NCI-H128 (cell line): ENCODE data around the gene TMEM181.
"Not testable (repeated sequence)": the region's sequence is repeated elsewhere in the genome, so short reads cannot be mapped to it uniquely, and the experiment has no call there.

ENCODE experiments used
- DNase-seq: peaks from one replicate; lab custom pipeline; 2025; ENCODE audit not compliant: unreplicated experiment; lab: John Stamatoyannopoulos, UW

Gene TMEM181, protein sequence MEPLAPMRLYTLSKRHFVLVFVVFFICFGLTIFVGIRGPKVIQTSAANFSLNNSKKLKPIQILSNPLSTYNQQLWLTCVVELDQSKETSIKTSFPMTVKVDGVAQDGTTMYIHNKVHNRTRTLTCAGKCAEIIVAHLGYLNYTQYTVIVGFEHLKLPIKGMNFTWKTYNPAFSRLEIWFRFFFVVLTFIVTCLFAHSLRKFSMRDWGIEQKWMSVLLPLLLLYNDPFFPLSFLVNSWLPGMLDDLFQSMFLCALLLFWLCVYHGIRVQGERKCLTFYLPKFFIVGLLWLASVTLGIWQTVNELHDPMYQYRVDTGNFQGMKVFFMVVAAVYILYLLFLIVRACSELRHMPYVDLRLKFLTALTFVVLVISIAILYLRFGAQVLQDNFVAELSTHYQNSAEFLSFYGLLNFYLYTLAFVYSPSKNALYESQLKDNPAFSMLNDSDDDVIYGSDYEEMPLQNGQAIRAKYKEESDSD

DNA sequence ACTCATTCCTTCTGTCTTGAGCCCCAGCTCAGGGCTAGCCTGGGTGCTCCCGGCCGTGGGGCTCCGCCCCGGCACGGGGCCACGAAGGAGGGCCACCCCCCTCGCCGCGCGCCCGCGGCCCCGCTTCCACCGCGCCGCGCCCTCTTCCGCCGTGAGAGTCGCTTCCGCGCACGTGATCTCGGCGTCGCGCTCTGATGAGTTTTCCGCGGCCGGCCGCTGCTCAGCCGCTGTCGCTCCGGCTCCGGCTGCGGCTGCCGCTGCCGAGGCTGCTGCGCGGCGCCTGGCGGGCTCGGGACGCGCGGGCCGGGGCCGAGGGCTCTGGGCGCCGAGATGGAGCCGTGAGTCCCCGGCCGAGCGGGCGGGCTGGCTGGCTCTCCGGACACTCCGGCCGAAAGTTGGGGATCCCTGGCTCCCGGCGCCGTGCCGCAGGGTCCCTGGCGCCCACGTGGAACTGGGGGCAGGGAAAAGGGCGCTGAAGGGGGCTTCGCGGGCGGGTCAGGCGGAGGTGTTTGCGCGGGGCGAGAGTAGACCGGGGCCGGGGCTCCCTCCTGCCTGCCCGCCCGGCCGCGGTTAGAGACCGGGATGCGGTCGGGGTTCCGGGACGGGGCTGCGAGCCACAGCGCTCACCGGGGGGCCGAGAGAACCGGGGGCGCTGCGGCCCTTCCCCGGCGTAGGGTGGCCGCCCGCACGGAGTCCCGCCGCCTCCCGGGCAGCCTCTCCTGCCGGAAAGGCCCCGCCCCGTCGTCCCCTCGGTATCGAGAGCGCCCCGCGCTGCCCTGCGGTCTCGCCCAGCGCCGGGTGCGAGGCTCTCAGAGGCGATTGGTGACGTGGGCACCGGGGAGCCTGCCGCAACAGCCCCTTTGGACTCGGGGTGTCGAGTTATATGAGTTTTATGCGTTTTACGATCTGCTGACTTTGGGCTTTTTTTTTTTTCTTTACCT lies at the start of gene TMEM181:
TMEM181 (plus strand) TSS at position 197 of the 941 bp plus-strand sequence; CDS start at position 331, 134 bp downstream.
- DNase-seq: peak; percentile 52

DNA sequence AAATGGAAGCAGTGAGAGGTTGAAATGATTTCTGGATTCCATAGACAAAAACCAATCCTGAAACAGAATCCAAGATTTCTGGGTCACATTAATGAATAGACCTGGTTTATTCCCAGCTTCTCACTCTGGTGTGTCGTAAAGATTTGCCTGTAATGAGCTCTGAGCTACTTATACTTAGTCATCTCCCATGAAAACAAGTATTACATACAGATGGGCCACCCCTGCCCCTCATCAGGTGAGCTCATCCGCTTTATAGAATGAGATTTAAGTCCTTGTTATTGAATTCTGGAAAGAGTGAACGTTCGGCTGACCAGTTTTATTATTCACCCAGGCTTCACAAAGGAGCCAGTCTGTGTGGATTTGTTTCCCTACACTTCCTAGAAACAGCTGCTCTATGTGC lies 47.1 kb upstream of the TMEM181 start:
- DNase-seq: no peak

DNA sequence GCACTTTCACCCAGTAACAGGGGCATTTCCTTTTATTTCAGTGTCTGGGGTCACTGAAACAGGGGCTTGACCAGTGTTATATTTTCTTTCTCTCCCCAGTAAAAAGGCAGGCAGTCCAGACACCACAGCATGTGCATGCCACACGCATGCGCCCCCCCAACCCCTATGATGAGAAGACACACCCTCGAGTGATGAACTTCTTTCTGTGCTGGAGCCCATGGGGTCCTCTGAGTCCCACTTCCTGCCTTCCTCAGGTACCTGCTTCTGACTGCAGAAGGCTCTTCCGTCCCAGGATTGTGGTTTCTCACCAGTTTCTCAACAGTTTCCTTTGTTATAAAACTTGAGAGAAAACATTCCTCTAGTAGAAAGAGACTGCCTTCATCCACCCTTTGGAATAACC lies 45.7 kb upstream of the TMEM181 start:
- DNase-seq: no peak

DNA sequence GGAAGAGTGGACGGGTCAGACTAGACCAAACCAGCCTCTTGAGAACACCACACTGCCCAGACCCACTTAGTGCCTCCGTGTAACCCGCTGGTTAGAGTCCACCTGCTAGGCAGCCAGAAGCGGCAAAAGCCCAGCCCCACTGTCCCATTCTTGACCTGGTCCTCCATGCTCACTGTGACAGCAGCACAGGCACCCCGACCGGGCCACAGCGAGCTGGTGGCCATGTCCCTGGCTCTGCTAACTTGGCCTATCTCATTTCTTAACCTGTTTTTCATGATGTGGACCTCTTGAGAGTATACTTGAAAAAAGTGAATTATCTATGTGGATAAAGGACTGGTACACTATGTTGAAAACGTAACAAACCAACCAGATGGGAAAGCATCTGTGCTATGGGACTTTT lies 44.9 kb upstream of the TMEM181 start:
- no peak for DNase-seq

DNA sequence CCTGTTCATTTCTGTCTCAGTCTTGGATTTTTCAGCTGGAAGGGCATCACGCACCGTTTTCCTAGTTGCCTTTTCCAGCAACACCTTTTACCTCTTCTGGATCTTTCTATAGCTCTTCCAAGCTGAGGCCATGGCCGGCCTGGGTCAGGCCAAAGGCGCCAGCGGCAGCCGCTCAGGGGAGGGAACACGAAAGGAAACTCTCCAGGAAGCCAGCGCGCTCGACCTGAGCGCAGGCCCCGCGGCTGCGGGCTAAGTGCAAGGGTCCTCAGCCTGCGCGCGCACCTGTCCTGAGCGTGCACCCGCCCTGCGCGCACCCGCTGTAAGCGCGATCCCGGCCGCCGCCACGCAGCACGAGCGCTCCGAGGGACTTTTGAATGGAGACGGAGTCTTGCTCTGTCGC lies 43.8 kb upstream of the TMEM181 start:
- no peak for DNase-seq

DNA sequence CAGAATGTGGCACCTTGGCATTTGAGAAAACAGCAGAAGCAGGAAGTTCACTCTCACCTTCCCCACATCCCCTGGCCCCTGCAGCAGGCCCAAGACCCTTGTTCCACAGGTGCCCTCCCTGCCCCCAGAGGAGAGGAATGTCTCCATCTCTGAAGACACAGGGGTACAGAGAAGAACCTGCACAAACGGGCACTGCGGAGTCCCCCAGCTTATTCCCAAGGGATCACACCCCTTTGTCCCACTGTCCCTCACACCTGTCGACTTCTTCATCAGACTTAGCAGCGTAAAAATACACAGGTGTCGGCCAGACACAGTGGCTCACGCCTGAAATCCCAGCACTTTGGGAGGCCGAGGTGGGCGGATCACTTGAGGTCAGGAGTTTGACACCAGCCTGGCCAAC lies 42.9 kb upstream of the TMEM181 start:
- no peak for DNase-seq

DNA sequence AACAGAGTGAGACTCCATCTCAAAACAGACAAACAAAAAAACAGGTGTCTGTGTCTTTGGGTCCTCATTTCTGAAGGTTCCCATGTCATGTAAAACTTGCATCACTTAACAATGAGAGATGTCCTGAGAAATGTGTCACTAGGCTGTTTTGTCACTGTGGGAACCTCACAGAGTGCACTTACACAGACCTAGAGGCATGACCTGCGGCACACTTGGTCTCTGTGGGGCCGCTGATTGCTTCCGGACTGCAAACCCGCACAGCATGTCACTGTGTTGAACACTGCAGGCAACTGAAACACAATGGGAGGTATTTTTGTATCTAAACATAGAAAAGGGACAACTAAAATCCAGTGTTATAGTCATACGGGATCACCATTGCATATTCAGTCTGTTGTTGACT lies 42.3 kb upstream of the TMEM181 start:
- no peak for DNase-seq

DNA sequence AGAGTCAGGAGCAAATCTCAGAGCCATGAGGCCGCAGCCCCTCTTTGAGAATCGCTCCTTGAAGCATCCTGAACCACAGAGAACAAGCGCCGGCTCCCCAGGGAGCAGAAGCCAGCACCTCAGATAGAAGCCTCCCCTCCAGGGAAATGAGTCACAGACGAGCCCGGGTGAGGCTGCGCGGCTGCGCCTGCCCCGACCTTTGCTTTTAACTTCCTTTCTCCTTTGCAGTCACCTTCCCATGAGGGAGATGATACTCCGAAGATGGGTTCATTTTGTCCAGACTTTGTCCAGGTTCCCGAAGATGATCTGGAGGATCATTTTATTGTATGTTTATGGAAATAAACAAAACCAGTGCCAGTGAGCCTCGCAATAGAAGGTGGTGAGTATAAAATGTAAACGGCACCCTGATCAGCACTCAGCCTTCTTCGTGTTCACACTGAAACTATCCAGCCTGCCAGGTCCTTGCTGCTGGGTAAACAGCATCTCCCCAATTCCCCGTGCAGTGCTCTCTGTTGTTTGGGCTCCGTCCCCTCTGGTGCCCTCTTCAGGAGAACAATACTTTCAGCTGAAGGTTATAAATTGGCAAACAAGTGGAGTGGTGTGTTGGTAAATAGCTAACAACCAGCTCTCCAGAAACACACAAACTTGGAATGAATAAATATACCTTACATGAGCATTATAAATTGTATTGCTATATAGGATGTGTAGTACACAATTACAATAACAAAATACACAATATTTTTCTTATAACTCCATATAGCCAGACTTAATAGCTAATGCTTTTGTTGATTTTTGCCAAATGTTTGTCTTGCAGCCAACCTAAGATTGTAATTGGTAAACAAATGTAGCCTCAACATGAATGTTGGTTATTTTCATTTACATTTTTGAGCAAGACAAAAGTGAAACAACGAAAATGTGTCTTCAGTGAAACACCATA lies 41.4 kb upstream of the TMEM181 start:
- DNase-seq: peak; percentile 47

DNA sequence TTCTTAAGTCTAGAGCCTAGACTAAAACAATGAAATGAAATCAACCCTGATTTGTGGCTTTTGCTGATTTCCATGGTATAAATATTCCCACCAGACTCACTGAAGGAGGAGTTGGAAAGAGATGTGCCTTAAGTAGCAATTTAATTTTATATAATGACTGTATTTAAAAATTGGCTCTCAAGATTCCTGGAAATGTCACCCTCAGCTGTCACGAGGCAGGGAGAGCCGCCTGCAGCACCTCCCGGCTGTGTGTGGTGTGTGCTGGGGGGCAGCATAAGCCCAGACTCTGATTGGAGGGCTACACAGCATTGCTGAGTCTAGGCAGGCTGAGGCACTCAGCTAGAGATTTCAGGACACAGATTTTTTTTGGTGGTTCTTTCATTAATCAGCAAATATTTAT lies 40.6 kb upstream of the TMEM181 start:
- no peak for DNase-seq

DNA sequence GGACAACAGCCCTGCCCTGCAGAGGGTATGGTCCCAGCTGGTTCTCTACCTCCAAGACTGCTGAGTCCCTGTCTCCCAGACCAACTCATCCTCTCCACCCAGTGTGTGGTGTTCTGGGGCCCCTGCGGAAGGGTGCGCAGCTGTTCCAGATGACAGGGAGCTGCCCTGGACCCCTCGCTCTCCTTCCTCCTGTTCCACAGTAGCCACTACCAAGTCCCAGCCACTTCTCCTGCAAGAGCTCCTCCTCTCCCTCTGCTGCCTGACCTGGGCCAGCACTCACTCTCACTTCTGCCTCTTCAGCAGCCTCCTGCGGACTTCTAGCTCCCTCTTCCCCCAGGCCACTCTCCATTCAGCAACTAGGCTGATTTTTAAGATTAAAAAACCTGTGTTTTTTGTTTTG lies 40.1 kb upstream of the TMEM181 start:
- no peak for DNase-seq

DNA sequence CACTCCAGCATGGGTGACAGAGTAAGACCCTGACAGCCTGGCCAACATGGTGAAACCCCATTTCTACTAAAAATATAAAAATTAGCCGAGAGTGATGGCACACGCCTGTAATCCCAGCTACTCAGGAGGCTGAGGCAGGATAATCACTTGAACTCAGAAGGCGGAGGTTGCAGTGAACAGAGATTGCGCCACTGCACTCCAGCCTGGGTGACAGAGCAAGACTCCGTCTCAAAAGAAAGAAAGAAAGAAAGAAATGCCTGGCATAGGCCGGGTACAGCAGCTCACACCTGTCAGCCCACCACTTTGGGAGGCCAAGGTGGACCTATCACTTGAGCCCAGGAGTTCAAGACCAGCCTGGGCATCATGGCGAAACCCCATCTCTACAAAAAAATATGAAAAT lies 38.9 kb upstream of the TMEM181 start:
- DNase-seq: not testable (repeated sequence)

DNA sequence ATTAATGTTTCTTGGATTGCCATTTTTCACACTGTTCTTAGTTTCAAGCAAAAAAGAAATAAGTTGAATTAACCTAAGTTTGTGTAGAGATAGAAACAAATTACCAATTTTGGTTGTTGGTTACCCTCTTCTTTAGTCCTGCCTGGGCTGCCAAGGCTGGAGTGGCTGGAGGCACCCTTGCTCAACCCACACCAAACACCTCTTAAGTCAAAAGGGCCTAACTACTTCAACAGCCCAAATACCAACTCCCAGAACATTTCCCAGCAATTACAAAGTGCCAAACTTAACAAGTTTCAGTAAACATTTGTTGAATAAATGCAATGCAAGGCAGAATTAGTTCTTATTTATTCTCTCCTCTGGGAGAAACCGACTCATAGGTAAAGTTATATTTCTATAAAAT lies 38.1 kb upstream of the TMEM181 start:
- DNase-seq: no peak

DNA sequence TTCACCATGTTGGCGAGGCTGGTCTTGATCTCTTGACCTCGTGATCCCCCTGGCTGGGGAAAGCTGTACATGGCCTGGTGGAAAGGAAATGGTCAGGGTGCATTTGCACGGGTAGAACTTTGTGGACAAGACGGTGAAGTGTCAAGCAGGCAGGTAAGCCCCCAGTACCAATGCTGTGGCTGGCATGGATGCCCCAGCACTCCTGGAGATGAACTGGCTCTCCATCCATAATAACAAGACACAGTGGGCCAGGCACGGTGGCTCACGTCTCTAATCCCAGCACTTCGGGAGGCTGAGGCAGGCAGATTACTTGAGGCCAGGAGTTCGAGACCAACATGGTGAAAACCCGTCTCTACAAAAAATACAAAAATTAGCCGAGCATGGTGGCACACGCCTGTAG lies 37.3 kb upstream of the TMEM181 start:
- no peak for DNase-seq

DNA sequence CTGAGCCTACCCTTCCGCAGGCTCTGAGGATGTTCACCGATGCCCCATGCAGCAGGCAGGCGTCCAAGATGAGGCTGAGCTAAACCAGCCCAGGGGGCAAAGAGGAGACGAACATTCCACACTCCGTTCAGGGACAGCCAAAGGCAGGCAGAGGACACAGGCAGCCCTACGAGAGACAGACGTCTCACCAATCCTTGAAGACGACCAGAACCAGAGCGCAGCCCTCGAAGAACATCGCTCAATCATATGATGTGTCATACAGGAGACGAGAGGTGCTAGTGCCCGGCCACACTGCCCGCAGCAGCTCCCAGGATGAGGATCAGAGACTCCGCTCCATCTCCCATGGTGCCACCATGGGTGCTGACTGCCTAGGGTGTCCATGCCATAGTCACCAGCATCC lies 35.6 kb upstream of the TMEM181 start:
- DNase-seq: no peak

DNA sequence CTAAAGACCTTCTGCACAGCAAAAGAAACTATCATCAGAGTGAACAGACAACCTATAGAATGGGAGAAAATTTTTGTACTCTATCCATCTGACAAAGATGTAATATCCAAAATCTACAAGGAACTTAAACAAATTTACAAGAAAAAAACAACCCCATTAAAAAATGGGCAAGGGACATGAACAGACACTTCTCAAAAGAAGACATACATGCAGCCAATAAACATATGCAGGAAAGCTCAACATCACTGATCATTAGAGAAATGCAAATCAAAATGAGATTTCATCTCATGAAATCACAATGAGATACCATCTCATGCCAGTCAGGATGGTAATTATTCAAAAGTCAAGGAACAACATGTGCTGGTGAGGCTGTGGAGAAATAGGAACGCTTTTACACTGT lies 32.0 kb upstream of the TMEM181 start:
- DNase-seq: not testable (repeated sequence)

DNA sequence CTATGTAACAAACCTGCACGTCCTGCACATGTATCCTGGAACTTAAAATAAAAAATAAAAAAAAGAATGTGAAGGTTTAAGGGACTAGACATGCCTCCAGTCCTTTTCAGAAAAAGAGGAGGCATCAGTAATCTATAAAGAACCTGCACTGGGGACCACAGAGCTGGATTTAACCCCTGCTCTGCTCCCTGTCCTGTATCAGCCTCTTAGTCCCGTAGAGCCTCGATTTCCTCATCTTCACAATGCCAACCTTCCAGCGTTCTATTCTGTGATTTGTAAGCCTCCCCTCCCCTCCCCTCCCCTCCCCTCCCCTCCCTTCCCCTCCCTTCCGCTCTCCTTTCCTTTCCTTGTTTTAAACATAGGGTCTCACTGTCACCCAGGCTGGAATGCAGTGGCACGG lies 31.1 kb upstream of the TMEM181 start:
- DNase-seq: no peak

DNA sequence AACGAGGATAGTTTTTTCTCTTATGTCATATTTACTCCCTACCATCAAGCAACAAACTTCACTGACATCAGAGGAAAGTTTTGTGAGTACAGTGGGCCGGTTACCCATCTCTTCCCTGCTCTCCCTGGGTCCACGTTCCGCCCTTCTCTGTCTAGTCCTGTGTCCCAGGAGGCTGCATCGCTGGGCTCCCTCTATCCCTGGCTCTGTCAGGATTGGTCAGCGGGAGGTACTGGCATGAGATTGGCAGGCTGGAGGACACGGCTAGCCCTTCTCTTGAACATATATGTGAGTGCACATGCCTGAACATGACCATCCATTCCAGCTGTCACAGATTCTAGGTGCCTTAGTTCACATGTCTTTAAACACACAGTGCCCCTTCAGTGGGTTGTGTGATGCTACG lies 30.3 kb upstream of the TMEM181 start:
- DNase-seq: no peak

DNA sequence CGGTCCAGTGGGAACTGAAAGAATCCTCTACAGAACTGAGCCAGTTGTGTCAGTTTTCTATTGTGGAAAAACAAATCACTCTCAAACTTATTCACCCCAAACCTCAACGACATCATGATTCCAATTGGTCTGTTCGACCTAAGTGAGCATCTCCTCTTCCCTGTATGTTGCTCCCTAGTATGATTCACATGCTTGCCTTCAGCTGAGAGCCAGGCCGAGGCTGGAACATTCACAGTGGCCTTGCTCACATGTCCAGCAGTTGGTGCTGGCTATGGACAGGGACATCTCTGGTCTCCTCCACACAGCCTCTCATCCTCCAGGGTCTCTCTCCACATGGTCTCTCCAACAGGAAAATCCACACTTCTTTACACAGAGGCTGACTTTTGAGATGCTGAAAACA lies 28.3 kb upstream of the TMEM181 start:
- DNase-seq: no peak

DNA sequence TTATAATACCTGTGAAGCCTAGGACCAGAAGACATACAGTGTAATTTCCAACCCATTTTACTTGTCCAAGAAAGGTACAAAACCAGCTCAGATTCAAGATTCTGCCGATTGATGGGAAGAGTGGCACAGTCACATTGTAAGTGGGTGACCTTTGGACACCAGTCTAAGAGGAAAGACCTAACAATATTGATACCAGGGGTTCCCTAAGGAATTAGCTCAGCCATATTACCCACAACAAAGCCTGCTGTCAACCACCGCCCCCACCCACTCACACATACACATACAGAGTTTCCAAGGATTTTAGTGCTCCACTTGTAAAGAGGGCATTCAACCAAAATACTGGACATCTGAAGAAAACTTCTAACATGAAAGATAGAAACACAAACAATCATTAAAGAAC lies 27.9 kb upstream of the TMEM181 start:
- no peak for DNase-seq

DNA sequence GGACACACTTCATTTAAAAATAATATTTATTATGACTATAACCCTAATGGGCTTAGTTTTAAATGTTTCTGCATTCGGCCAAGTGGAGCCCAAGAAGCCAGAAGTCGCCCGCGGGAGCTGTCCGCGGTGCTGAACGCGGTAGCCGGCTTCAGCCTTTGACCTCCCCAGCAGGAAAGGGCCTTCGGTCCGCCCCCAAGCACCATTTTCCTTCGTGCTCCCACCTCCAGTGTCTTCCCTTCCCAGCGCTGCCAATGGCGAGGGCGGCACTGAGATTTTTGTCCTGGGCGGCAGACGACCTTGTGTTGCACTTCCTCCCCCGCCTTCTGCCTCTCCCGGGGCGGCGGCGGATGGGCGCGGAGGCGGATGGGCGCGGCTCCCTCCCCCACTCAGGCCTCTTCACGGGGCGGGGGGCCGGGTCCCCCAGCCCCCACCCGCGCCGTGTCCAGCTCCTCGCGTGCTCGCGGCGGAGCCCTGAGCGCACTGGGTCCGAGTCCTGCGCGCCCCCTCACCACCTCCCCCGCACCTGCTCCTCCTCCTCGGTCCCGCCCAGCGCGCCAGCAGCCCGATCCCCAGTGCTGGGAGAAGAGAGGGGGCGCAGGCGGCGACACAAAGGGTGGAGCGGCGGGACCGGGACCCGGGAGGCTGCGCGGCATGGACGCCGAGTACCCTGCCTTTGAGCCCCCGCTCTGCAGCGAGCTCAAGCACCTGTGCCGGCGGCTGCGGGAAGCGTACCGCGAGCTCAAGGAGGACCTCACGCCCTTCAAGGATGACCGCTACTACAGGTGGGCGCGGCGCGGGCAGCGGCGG lies 23.6 kb upstream of the TMEM181 start:
- DNase-seq: peak; percentile 36
